Large intestine (tissue), 3 donors: Measurements from ENCODE around the gene TTC3. TPM values are rescaled to one million over a fixed set of nuclear protein-coding genes. Genes with fewer than 3 reads are reported as not detected.

Experiments used
- DNase-seq, 2 donors: peaks; one replicate each; pipeline versions ENCODE4 v3.0.0 to v3.0.0-alpha.2; 2013
- H3K27ac ChIP-seq: one replicate; pipeline ENCODE4 v1.5.1; 2013; ENCODE audit warnings: low read length
- H3K27me3 ChIP-seq: 2 replicates; pipeline ENCODE4 v1.6.1; 2013; ENCODE audit warnings: low read length; ENCODE audit not compliant: control insufficient read depth, insufficient read depth
- H3K36me3 ChIP-seq: 2 replicates; pipeline ENCODE4 v1.6.1; 2013; ENCODE audit warnings: low read length; ENCODE audit not compliant: control insufficient read depth, insufficient read depth
- H3K4me1 ChIP-seq: one replicate; pipeline ENCODE4 v1.6.1; 2013; ENCODE audit warnings: low read length; ENCODE audit not compliant: control insufficient read depth, insufficient read depth
- H3K4me3 ChIP-seq: one replicate; pipeline ENCODE4 v1.5.1; 2013; ENCODE audit warnings: low read length
- H3K9me3 ChIP-seq: one replicate; pipeline ENCODE4 v1.6.1; 2013; ENCODE audit warnings: mild to moderate bottlenecking, low read depth, low read length, moderate library complexity; ENCODE audit not compliant: control insufficient read depth
- WGBS: methylation state at CpG from one replicate; pipeline ENCODE4 v1.1.5; 2013; ENCODE audit warnings: low lambda C conversion rate; ENCODE audit not compliant: insufficient coverage; 5-methylcytosine and 5-hydroxymethylcytosine counted together
- polyA plus RNA-seq: library from polyadenylated mRNA; unstranded; fragments of 120-200 nt; gene quantifications from one replicate; pipeline ENCODE4 v1.2.1, GENCODE V29; 2013

TTC3 gene
- polyA plus RNA-seq, 1 donor, result 108 TPM

- Histone ChIP-seq H3K36me3 (peaks cover 53% of the 10 kb centered on the region), H3K4me3 (no peak overlapping the region), H3K27me3 (no peaks in the 10 kb centered on the region), H3K27ac (no peak overlapping the region), H3K4me1 (no peaks in the 10 kb centered on the region), H3K9me3 (no peaks in the 10 kb centered on the region)
- WGBS, result no CpG with 5 or more reads among the region's 3 CpGs
- DNase-seq, result no peak
Measured at GRCh38 chr21:37166733-37167132, 93.7 kb downstream of the TTC3 start.

DNA sequence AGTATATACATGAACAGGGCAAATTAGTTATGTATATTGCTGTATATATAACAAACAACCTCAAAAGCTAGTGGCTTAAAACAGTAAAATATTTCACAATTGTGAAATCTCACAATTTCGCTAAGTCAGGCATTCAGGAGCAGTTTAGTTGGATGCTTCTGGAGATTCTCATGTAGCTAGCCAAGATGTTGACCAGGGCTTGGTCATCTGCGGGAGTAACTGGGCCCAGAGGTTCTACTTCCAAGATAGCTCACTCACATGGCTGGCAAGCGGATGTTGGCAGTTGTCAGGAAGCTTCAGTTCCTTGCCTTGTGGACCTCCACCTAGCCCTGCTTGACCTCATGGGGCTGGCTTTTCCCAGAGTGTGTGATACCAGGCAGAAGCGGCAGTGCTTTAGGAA lies 95.6 kb downstream of the TTC3 start:
- WGBS, result no CpG with 5 or more reads among the region's 4 CpGs

DNA sequence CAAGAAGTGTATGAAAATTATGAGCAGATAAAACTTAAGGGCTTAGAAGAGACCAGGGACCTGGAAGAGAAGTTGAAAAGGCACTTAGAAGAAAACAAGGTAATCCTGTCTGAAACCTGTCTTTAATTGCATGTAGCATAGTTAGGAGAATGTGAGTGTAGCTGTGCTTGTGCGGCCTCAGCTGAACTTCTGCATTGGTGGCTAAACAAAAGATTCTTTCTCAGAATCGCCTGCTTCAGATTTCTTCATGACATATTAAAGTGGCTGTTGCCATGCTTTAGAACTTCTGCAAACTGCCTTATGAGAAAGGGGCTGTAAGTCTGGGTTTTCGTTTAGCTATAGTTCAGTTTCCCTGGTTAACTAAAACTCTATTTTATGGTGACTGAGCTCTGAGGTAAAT lies 99.6 kb downstream of the TTC3 start:
- no CpG with 5 or more reads among the region's 3 CpGs for WGBS
- Histone ChIP-seq H3K27ac (no peak overlapping the region), H3K36me3 (peaks cover 56% of the 10 kb centered on the region), H3K4me1 (no peaks in the 10 kb centered on the region), H3K27me3 (no peaks in the 10 kb centered on the region), H3K4me3 (no peak overlapping the region), H3K9me3 (no peaks in the 10 kb centered on the region)
- no peak for DNase-seq

More for the DNA sequence above, 95.6 kb downstream of the TTC3 start:
- H3K27me3 ChIP-seq, result no peaks in the 10 kb centered on the region
- no peak overlapping the region for H3K4me3 ChIP-seq
- no peaks in the 10 kb centered on the region for H3K4me1 ChIP-seq
- no peaks in the 10 kb centered on the region for H3K9me3 ChIP-seq
- H3K27ac ChIP-seq, result no peak overlapping the region
- H3K36me3 ChIP-seq, result peaks cover 49% of the 10 kb centered on the region
- no peak for DNase-seq

DNA sequence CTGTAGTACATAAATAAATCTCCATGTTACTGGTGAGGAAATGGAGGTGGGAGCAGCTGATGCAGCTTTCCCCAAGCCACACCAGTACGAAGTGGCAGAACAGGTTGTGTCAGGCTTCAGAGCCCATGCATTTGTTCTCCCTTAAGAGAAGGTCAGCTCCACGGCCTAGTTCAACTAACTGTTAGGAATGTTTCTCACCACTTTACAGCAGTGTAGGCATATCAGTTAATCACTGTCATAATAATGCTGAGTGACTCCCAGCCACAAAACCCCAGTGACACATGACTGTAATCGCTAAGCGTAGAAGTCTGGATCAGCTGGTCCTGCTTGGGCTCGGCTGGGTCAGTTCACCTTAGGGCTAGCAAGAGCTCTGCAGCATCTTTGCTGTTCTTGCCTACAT lies 103.7 kb downstream of the TTC3 start:
- Histone ChIP-seq H3K4me1 (no peaks in the 10 kb centered on the region), H3K36me3 (peaks cover 66% of the 10 kb centered on the region), H3K4me3 (no peak overlapping the region), H3K27ac (no peak overlapping the region), H3K9me3 (no peaks in the 10 kb centered on the region), H3K27me3 (no peaks in the 10 kb centered on the region)
- WGBS, result no CpG with 5 or more reads among the region's 5 CpGs
- peak in 1 of 2 donors; percentile 34 for DNase-seq

- Histone ChIP-seq H3K36me3 (peaks cover 61% of the 10 kb centered on the region), H3K27me3 (no peaks in the 10 kb centered on the region), H3K4me1 (no peaks in the 10 kb centered on the region), H3K9me3 (no peaks in the 10 kb centered on the region), H3K27ac (no peak overlapping the region), H3K4me3 (no peak overlapping the region)
- WGBS, result no CpG with 5 or more reads among the region's 3 CpGs
- no peak for DNase-seq
Measured at GRCh38 chr21:37181059-37181458, 108.0 kb downstream of the TTC3 start.

GRCh38 chr21:37182222-37182621 lies 109.2 kb downstream of the TTC3 start:
- no peak overlapping the region for H3K27ac ChIP-seq
- WGBS, result no CpG with 5 or more reads among the region's 6 CpGs

GRCh38 chr21:37183749-37184148 lies 110.7 kb downstream of the TTC3 start:
- Histone ChIP-seq H3K4me1 (no peaks in the 10 kb centered on the region), H3K36me3 (peaks cover 56% of the 10 kb centered on the region), H3K27me3 (no peaks in the 10 kb centered on the region), H3K27ac (no peak overlapping the region), H3K9me3 (no peaks in the 10 kb centered on the region), H3K4me3 (no peak overlapping the region)
- DNase-seq, result no peak
- no CpG with 5 or more reads among the region's 3 CpGs for WGBS

More at GRCh38 chr21:37182222-37182621, 109.2 kb downstream of the TTC3 start:
- no peak for DNase-seq
- H3K4me1 ChIP-seq, result no peaks in the 10 kb centered on the region
- peaks cover 59% of the 10 kb centered on the region for H3K36me3 ChIP-seq
- no peaks in the 10 kb centered on the region for H3K9me3 ChIP-seq
- no peaks in the 10 kb centered on the region for H3K27me3 ChIP-seq
- no peak overlapping the region for H3K4me3 ChIP-seq

DNA sequence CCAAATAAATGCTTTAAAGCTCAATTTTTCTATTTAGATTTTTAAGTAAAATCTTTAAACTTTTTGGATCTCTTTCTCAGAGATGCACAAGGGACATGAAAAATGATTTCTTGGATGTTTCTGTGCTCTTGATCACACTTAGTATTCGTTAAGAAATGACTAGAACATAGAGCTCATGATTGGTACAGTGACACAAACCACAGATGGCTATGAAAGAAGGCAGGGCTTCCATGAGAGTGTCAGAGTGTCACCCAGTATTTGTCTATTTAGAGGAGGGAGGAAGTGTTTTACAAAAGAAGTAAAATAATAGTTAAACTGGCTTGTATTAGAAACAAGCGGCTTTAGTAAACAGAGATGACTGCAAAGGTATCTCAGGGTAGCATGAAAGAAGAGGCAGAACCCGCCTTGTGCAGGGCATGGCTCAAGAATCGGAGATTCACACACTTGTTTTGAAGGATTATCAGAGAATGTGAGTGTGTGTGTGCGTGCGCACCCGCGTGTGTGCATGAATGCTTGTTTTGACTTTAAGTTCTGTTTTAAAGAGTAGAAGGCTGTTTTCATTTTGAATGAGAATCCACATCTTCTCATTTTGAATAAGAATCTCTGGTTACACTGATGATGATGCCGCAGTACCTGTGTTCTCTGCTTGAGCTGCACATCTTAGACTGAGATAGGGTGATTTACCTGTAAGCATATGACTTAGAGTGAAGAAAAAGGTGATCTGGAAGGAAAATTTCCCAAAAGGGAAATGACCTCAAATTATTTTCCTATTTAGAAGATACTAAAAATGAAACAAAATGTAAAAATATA lies 111.9 kb downstream of the TTC3 start:
- H3K4me3 ChIP-seq, result no peak overlapping the region
- no peak for DNase-seq
- H3K9me3 ChIP-seq, result no peaks in the 10 kb centered on the region
- no peaks in the 10 kb centered on the region for H3K4me1 ChIP-seq
- peaks cover 56% of the 10 kb centered on the region for H3K36me3 ChIP-seq
- no peaks in the 10 kb centered on the region for H3K27me3 ChIP-seq
- no peak overlapping the region for H3K27ac ChIP-seq
- 100% methylated on average over 5 of the region's 9 CpGs for WGBS

GRCh38 chr21:37186983-37187382 lies 113.9 kb downstream of the TTC3 start:
- Histone ChIP-seq H3K4me1 (no peaks in the 10 kb centered on the region), H3K27ac (no peak overlapping the region), H3K4me3 (no peak overlapping the region), H3K27me3 (no peaks in the 10 kb centered on the region), H3K9me3 (no peaks in the 10 kb centered on the region), H3K36me3 (peaks cover 51% of the 10 kb centered on the region)
- 100% methylated on average over 2 of the region's 2 CpGs for whole genome bisulfite sequencing
- DNase-seq, result no peak

DNA sequence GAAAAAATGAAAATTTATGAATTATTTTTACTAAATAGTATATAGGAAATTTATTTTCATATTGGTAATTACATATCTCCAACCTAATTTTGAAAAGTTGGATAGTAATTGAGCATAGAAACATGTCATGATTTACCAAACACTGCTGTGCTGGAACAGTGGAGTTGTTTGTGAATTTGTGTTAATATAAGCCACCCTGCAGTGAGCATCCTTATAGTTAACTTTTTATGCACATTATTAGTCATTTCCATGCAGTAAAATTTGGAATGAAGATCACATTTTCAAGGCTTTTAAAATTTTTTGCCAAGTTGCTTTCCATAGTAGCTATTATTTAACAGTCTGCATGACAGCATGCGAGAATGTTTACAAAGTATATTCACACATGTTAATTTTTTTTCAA lies 115.8 kb downstream of the TTC3 start:
- WGBS, result 100% methylated on average over 1 of the region's 1 CpG
- no peak for DNase-seq
- peaks cover 50% of the 10 kb centered on the region for H3K36me3 ChIP-seq

DNA sequence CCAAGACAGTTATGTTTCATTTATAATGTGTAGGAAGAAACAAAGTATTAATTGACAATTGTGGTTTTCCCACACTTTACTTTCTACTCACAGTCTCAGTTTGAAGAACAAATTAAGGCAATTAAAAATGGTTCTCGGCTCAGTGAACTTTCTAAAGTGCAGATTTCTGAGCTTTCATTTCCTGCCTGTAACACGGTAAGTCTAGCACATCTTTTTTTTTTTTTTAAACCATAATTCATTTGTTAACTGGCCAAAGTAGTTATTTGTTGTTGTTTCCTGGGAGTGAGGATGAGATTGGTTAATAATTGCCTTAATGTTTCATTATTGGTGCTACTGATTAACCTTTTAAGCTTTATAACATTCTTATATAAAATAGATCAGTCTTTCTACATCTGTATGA lies 119.0 kb downstream of the TTC3 start:
- H3K36me3 ChIP-seq, result peaks cover 59% of the 10 kb centered on the region

More for the DNA sequence above, 115.8 kb downstream of the TTC3 start:
- no peak overlapping the region for H3K27ac ChIP-seq
- no peaks in the 10 kb centered on the region for H3K9me3 ChIP-seq
- no peak overlapping the region for H3K4me3 ChIP-seq
- no peaks in the 10 kb centered on the region for H3K4me1 ChIP-seq
- H3K27me3 ChIP-seq, result no peaks in the 10 kb centered on the region

More for the DNA sequence above, 119.0 kb downstream of the TTC3 start:
- no peaks in the 10 kb centered on the region for H3K27me3 ChIP-seq
- H3K4me1 ChIP-seq, result no peaks in the 10 kb centered on the region
- DNase-seq, result no peak
- no peak overlapping the region for H3K27ac ChIP-seq
- 100% methylated on average over 1 of the region's 2 CpGs for WGBS
- no peaks in the 10 kb centered on the region for H3K9me3 ChIP-seq
- H3K4me3 ChIP-seq, result no peak overlapping the region
